Tibial artery (tissue), 4 donors: Measurements from ENCODE around the gene CD46.

Experiments
- DNase-seq, 2 donors: peaks; one replicate each; pipeline ENCODE4 v3.0.0-alpha.2; 2019
- H3K27ac ChIP-seq, 2 donors: fragments of 200-600 bp; sonication (generic) in 1 of 2; 1 replicate in 1 of 2; 2 replicates in 1 of 2; pipeline ENCODE4 v1.5.1; 2018 to 2019; ENCODE audit warnings: mild to moderate bottlenecking in 1 of 2
- H3K27me3 ChIP-seq, 2 donors: fragments of 200-600 bp; sonication (generic) in 1 of 2; one replicate each; pipeline versions ENCODE4 v1.5.1 to v1.6.0; 2016 to 2019
- H3K36me3 ChIP-seq, 3 donors: fragments of 200-600 bp; sonication (generic) in 2 of 3; one replicate each; pipeline ENCODE4 v1.5.1; 2016 to 2019; ENCODE audit warnings: mild to moderate bottlenecking in 2 of 3
- H3K4me1 ChIP-seq, 4 donors: fragments of 200-600 bp; sonication (generic) in 2 of 4; 1 replicate in 3 of 4; 2 replicates in 1 of 4; pipeline ENCODE4 v1.5.1; 2016 to 2019
- H3K4me3 ChIP-seq, 2 donors: fragments of 200-600 bp; sonication (generic) in 1 of 2; 1 replicate in 1 of 2; 2 replicates in 1 of 2; pipeline ENCODE4 v1.5.1; 2018 to 2019; ENCODE audit warnings: mild to moderate bottlenecking in 2 of 2
- H3K9me3 ChIP-seq, 3 donors: fragments of 200-600 bp; sonication (generic) in 1 of 3; one replicate each; pipeline ENCODE4 v1.5.1; 2016 to 2019
- intact Hi-C: fragments of 100-400 bp; cut with DNase I; formaldehyde crosslinking; loops from one replicate; pipeline ENCODE4 v1.15.0; 2023; ENCODE audit warnings: low total_unique reads
- TF ChIP-seq, protein P1 (sequence below), 2 experiments: fragments of 200-600 bp in 1 of 2; fragments of 450-650 bp in 1 of 2; IDR thresholded peaks; one replicate each; pipeline ENCODE4 v1.5.1; 2017 to 2019; ENCODE audit warnings: antibody characterized with exemption in 2 of 2, mild to moderate bottlenecking in 1 of 2, moderate library complexity in 1 of 2

CD46 gene

DNA sequence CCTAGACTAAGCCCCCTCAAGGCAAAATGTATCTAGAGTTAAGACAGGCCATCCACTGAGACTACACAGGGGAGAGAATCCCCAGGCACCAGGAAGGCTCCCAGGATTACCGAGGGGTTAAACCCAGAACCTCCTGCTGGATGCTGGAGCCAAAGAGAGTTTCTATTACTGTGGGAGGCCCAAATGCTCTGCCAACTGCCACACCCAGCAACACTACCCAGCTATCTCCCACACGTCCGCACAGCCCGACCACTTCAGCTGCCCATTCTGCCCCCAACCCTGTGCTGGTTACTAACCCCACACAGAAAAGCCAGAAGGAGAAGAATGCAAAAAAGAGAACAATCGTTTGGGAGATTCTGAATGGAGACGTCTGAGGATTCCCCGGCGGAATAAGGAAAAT, 63.6 kb downstream of the CD46 start:
- peaks cover 0 to 100% (median 93%) of the 10 kb centered on the region in 4 donors for H3K4me1 ChIP-seq
- intact Hi-C loops = no loop called here

DNA sequence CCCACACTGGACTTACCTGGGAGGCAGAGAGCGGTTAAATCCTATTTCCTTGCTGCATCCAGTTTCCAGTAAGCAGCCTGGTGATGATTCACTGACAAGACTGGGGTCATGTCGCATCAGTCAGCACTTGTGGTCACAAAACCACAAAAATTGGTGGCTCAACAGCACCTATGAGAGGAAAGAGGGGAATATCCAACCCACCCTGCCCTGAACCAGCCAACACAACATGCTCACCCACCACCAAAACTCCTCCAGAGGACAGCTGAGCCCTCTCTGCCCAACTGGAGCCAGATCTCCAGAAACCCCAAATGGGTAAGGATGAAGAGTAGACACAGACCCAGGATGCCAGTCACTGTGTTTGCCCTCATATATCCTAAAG, 64.0 kb downstream of the CD46 start:
- H3K27ac ChIP-seq = peak overlapping the region; percentile 100
- H3K4me1 ChIP-seq = peaks cover 0 to 99% (median 91%) of the 10 kb centered on the region in 4 donors
- H3K36me3 ChIP-seq = peaks cover 71 to 97% (median 95%) of the 10 kb centered on the region in 3 donors
- H3K9me3 ChIP-seq = no peaks in the 10 kb centered on the region
- TF ChIP-seq, protein P1, sequence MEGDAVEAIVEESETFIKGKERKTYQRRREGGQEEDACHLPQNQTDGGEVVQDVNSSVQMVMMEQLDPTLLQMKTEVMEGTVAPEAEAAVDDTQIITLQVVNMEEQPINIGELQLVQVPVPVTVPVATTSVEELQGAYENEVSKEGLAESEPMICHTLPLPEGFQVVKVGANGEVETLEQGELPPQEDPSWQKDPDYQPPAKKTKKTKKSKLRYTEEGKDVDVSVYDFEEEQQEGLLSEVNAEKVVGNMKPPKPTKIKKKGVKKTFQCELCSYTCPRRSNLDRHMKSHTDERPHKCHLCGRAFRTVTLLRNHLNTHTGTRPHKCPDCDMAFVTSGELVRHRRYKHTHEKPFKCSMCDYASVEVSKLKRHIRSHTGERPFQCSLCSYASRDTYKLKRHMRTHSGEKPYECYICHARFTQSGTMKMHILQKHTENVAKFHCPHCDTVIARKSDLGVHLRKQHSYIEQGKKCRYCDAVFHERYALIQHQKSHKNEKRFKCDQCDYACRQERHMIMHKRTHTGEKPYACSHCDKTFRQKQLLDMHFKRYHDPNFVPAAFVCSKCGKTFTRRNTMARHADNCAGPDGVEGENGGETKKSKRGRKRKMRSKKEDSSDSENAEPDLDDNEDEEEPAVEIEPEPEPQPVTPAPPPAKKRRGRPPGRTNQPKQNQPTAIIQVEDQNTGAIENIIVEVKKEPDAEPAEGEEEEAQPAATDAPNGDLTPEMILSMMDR (IDR thresholded peaks at IDR 0.05) = no peak
- DNase-seq = no peak
- peak overlapping the region; percentile 7 to 63 for H3K4me3 ChIP-seq
- H3K27me3 ChIP-seq = no peaks in the 10 kb centered on the region
- intact Hi-C loops = no loop called here

More for the DNA sequence above, 63.6 kb downstream of the CD46 start:
- TF ChIP-seq, protein P1 (IDR thresholded peaks at IDR 0.05) = no peak
- no peak for DNase-seq
- Histone ChIP-seq H3K36me3 (peaks cover 74 to 98% (median 96%) of the 10 kb centered on the region in 3 donors), H3K27me3 (no peaks in the 10 kb centered on the region), H3K9me3 (no peaks in the 10 kb centered on the region), H3K27ac (peak overlapping the region; percentile 100), H3K4me3 (peak overlapping the region; percentile 7 to 63)

DNA sequence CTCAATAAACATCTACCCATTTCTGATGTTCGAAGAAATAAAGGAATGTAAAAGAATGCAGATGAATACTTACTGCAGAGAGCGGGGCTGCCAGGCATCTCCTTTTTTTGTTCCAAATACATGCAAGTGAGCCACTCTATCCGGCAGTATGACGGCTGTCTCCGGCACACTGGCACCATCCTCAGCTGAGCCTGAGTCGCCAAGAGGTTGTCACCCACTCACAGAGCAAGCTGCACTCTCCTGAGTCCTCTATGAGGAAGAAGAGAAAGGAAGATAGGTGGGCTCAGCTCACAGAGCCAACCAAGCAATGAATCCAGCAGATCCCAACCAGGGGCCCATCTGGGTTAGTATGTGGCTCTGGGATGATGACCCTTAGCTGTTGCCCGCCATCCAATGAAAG, 65.3 kb downstream of the CD46 start:
- intact Hi-C loops = no loop called here

DNA sequence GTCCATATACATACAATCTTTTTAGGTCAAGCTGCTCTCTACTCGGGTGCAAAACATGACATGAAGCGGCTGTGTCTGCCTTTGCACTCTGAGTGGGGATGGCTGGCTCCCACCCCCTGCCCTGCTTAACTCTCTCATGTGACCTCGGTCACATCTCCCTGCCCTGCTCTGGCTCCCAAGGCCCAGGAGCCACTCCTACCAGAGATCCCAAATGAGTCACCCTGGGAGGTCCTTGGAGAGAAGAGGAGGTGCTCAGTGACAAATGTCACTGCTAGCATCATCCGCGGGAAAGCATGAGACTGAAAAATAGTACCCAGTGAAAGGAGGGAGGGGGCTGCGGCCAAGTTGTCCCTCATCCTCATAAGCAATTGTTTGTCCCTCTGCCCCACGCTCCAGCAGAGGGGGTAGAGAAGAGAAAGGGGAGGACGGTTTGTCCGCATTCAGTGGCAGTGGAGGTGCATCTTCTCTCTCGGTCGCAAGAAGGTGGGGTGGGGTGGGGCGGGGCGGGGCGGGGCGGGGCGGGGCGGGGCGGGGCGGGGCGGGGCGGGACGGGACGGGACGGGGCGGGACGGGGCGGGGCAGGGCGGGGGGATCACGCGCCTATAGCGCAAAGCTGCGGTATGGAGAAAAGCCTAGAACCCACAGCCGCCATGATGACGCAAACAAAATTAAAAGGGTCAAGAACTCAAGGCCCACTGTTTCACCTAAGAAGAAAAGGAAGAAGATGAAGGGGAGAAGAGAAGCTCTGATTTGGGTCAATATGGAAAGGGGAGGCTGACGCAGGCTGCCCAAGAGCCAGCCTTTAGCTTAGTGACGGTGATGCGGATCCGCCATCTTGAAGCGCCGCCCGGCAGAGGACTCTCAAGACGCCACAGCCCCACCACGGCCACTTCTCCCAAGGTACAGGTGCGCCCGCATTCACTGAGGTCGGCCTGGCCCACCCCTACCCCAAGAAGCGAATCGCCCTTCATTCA, 66.2 kb downstream of the CD46 start:
- peak; percentile 30 to 68 for DNase-seq
- Histone ChIP-seq H3K4me3 (peak overlapping the region; percentile 63 to 81), H3K36me3 (peaks cover 65 to 85% (median 76%) of the 10 kb centered on the region in 3 donors), H3K27ac (peak overlapping the region; percentile 100), H3K27me3 (no peaks in the 10 kb centered on the region), H3K4me1 (peaks cover 0 to 90% (median 73%) of the 10 kb centered on the region in 4 donors), H3K9me3 (no peaks in the 10 kb centered on the region)
- intact Hi-C loops = no loop called here
- TF ChIP-seq, protein P1 (IDR thresholded peaks at IDR 0.05) = no peak

More for the DNA sequence above, 65.3 kb downstream of the CD46 start:
- H3K36me3 ChIP-seq = peaks cover 71 to 94% (median 84%) of the 10 kb centered on the region in 3 donors
- peaks cover 0 to 98% (median 82%) of the 10 kb centered on the region in 4 donors for H3K4me1 ChIP-seq
- TF ChIP-seq, protein P1 (IDR thresholded peaks at IDR 0.05) = no peak
- H3K27me3 ChIP-seq = no peaks in the 10 kb centered on the region
- peak overlapping the region; percentile 100 for H3K27ac ChIP-seq
- DNase-seq = peak; percentile 18 to 64
- peak overlapping the region; percentile 63 to 81 for H3K4me3 ChIP-seq
- H3K9me3 ChIP-seq = no peaks in the 10 kb centered on the region

DNA sequence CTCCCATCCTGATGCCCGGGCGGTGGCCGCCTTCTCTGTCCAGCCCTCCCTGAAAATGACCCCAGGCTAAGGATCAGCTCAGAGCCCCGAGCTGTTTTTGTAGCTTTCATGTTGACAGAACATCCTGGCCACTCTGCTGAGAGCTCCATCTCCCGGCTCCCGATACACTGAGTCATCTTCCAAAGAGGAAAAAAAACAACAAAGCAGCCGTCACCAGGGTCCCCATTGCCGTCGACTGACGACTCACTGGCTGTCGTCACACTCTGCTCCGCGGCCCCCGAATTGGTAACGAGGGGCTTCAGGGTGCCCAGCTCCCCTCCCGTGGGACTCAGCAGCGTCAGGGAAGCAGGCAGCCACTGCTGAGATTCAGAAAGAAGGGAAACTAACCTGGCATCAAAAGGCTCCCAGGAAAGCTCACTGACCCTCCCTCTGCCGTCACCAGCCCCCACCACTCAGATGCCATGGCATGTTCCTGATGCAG, 67.2 kb downstream of the CD46 start:
- Histone ChIP-seq H3K36me3 (peaks cover 56 to 75% (median 66%) of the 10 kb centered on the region in 3 donors), H3K4me1 (peaks cover 0 to 81% (median 64%) of the 10 kb centered on the region in 4 donors)
- DNase-seq = peak; percentile 40 to 84

More for the DNA sequence above, 67.2 kb downstream of the CD46 start:
- Histone ChIP-seq H3K27me3 (no peaks in the 10 kb centered on the region), H3K27ac (peak overlapping the region; percentile 100), H3K9me3 (no peaks in the 10 kb centered on the region), H3K4me3 (peak overlapping the region; percentile 63 to 81)
- TF ChIP-seq, protein P1 (IDR thresholded peaks at IDR 0.05) = no peak
- intact Hi-C loops = no loop called here
